Middle frontal gyrus (tissue), 1 donor: ENCODE results near the gene CASTOR1.

Source experiments
- DNase-seq: peaks from one replicate; pipeline ENCODE4 v3.0.0-alpha.2; 2015; ENCODE audit warnings: low spot score; ENCODE audit errors: extremely low spot score

Gene CASTOR1

DNA sequence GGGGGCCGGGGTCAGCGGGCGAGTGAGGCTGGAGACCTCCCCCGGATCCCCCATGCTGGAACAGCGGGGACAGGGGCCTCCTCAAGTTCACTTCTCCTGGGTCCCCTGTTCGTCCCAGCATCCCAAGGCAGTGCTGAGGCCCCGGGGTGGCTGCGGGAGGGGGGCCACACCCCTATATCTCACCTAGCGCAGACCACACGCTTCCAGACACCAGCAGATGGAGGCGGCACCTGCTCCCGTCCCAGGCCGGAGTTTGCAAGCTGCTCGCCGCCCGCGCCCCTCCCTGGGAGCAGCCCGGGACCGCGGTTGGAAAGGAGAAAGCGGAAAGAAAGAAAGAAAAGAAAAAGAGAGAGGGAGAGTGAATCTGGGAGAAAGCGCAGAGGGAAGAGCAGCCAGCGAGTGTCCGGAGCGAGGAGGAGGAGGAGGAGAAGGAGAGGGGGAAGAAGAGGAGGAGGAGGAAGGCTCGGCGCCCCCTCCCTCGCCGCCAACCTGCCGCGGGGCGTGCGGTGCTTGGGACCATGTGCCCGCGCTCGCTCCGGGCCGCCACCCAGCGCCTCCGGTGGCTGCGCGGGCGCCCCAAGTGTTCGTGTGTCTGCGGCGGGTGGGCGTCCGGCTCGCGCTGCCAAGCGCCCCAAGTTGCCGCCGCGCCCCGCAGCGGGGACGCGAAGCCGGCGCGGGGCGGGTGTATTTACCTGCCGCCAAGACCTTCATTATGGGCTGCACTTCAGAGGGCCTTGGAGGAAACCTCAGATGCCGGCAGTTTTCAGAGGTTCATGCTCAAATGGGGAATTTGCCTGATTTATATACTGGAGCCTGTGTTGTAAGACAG, 43.1 kb downstream of the CASTOR1 start, which contains the start of gene LIF:
Gene LIF, minus strand, starts transcription at position 775 of the 829 bp plus-strand sequence. Its CDS starts 64 bp downstream, at position 711.
- DNase-seq: no peak

DNA sequence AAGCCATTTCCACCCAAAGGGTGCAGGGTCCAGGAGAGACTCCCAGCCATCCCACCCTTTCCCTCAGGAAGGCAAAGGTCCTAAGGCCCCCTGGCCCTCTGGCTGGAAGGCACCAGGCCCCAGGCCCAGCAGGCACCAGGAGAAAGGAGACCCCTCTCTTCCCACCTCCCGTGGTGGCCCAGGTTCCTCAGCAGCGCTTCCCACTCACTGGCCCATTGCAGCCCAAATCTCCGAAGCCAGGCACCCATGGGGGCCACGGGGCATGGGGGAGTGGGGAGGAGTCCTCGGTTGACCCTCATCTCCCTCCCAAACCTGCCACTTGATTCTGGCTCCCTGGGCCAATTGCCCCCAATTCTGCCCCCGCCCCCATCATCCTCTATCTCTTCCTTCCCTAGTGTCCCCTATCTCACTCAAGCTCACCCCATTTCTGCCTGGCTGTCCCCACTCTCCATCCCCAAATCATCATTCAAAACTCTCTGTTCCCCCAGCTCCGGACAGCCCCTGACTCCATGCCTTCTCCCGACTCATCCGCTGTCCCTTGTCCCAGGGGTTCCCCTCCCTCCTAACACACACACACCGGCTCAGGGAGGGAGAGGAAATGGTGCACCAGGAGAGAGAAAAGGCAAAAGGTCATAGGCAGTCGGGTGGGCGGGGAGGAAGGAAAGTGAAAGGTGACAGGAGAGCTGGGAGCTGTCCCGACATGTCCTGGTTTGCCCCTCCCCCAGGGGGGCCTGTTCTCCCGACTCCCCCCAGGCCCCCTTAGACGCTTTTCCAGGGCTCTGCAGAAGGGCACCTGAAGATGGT, 43.9 kb downstream of the CASTOR1 start:
- no peak for DNase-seq

DNA sequence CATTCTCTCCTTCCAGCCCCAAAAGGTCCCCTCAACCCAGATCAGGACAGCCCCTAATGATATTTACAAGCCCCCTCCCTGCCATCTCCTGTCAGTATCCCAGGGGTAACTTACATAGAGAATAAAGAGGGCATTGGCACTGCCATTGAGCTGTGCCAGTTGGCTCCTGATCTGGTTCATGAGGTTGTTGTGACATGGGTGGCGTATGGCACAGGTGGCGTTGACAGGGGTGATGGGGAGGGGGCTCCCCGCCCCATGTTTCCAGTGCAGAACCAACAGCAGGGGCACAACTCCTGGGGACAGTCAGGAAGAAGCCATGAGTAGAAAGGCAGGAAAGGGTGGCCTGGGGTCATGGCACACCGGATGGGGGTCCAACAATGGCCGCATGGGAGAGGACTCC, 44.7 kb downstream of the CASTOR1 start:
- no peak for DNase-seq

DNA sequence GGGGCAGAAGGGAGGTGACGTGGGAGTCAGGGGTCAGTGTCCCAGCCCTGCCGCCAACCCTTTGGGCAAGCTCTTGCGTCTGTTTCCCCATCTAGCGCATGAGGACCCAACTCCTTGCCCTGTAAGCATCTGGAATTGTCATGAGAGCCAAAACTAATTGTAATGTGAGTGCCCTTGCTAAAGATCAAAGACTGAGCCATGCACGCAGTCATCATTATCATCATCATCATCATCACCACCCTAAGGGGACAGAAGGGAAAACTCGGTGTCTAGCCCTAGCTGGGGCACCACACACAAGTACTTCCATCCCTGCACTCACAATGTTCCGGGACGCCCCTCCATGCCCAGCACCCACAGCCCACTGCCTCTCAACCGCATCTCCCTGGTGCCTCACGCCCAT, 45.2 kb downstream of the CASTOR1 start:
- DNase-seq: no peak

DNA sequence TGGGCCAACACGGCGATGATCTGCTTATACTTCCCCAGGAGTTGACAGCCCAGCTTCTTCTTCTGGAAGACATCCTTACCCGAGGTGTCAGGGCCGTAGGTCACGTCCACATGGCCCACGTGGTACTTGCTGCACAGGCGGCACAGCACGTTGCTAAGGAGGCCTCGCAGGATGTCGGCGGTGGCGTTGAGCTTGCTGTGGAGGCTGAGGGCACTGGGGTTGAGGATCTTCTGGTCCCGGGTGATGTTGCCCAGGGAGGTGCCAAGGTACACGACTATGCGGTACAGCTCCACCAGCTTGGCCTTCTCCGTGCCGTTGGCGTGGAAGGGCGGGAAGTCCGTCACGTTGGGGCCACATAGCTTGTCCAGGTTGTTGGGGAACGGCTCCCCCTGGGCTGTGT, 45.6 kb downstream of the CASTOR1 start:
- no peak for DNase-seq

DNA sequence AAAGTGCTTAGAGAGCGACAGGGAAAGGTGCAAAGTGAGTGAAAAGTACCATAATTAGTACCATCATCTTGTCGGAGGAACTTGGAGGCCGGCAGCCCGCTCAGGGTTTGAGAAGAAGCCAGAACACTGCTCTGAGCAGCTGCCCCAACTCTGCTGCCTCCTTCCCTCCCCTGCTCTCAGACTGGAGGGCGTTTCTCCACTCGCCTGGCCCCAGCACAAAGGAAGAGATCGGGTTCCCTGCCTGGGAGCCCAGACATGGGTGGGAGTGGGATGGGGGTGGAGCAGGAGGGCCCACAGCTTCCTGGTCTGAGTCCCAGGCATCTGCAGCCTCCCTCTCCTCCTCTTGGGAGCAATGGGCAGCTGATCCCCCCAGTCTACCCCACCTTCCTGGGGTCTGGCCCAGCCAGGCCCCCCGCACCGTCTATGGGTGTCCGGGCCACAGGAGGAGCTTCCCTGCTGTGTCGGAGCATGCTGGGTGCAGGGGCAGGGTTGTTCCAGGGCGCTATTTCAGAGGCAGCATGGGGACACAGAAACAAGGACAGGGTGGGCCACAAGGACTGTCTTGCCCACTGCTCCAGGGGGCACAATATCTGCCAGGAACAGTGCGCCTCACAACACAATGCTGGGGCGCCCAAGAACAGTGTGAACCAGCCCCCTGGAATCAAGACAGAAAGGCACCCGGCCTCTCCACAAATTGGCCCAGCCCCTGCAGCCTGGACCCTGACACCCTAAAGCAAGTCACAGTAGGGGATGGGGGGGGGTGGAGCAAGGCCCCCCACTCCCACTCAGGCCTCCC, 47.5 kb downstream of the CASTOR1 start:
- no peak for DNase-seq

DNA sequence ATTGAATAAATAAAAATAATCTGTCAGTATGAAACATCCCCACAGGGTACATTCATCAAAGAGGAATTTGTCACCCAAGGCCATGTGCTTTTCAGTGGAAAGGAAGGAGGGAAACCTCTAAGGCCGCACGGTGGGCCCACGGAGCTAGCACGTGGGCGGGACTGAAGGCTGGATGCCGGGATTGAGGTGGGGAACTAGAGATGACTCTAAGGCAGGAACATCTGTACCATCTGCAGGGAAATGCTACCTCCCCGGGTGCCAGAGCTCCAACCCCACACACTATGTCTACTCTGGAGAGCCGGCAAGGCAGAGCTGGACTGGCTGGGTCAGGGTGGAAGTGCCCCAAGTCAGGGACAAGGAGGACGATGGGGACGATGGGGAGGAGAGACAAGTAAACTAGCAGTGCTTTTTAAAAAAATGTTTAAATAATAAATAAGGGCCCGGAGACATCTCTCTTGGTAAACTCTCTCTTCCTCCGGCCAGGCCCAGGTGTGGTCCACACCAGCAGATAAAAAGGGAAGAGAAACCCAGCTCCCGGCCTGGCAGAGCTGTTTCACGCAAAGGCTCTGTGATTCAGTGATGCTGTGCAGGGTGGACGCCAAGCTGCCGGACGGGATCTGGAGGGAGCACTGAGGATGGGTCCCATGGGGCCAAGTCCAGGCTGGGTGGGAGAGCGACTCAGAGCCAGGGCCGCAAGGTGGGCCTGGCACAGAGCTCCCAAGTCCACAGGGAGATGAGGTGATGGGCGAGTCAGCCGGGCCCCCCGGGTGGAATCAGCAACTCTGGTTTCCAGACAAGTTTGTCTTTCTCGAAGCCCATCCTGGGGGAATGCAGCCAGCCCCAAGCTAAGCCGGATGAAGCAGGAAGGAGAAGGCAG, 48.5 kb downstream of the CASTOR1 start:
- no peak for DNase-seq

DNA sequence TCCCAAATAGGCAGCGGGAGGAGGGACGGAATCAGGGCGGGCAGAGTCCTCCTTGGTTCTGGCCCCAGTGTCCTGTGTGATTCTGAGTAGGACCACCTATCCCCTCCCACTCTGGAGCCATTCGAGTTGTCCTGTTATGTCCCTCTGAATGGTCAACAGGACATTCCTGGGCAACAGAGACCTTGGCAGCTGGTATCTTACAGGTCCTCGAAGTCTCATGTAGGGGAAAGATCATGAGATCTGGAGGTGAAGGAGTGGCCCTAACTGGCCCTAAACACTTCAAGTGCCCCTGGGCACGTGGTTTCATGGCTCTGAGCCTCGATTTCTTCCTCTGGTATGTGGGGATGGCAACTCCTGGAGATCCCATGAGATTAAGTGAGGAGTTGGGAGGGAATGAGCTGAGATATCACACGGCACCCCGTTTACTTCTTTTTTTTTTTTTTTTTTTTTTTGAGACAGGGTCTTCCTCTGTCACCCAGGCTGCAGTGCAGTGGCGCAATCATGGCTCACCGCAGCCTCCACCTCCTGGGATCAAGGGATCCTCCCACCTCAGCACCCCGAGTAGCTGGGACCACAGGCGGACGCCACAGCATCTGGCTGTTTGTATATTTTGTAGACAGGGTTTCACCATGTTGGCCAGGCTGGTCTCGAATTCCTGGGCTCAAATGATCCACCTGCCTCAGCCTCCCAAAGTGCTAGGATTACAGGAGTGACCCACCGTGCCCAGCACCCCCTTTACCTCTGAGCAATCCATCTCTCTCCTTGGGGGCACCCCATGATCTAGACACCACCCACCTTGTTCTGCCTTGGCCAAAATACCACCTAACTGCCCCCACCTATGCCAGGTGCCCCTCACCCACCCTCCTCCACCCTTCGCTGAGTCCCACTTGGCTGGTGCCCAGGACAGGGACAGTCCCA, 49.6 kb downstream of the CASTOR1 start:
- no peak for DNase-seq

DNA sequence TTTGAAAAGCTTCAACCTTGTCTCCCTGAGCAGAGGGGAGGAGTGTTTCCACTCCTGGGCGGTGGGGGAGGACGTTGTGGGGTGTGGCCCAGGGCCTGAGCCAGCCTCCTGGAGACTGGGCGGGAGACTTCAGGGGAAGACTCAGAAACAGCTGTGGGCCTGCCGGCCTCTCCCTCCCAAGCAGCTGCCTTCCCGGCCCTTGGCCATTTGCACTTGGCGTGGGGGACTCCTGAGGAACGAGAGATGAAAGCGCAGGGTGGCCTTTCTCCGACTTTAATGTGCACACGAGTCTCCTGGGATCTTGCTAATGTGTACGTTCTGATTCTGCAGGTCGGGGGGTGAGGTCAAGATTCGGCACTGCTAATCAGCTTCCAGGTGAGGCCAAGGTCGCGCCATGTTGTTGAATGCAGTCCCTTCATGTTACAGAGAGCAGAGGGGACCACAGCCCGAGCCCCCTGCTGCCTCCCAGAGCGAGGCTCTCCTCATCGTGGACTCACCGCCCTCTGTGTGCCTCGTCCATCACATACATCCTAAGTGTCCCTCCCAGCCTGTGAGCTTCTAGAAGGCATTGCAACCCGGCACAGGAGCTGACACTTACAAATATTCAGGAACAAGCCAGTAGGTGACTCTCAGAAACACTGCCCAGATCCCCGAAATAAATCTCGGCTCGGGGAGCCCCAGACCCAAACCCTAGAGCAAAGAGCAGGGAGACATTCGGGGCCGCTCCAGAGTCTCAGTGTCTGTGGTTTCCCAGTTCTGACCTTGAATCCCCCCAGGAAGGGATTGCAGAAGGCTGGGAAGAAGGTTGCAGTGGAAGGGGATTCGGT, 50.4 kb downstream of the CASTOR1 start:
- no peak for DNase-seq

DNA sequence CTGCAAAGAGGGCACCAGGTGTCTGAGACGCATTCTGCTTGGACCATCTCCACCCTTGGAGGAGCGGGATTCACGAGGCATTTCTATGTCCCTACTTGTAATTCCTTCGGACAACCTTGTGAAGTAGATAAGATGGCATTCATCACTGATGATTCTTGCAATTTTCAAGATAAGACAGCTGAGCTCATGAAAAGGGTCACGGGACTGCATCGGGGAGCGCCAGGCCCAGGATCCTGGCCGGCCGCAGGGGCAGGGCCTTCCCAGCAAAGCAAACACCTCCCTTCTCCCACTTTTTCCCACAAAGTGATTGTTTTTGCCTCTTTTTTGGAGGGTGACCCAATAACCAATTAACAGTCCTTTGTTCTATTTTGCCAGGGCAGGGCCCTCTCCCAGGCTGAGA, 51.2 kb downstream of the CASTOR1 start:
- no peak for DNase-seq

DNA sequence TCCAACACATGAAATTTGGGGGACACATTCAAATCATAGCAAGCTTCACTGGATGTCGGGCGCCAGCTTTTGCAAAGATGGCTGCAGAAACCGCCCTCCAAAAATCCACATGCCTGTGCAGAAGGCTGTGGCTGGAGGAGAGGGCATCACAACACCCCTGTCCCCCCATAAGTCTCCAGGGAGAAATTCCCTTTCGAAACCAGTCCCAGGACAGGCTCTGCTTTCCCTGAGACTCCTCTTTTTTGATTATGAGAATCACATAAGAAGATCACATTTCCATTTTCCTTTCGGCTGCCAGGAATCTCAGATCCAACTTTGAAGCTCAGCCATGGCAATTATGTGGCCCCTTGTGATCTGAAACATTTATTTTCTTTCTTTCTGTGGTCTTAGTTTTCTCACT, 52.4 kb downstream of the CASTOR1 start:
- DNase-seq: no peak

DNA sequence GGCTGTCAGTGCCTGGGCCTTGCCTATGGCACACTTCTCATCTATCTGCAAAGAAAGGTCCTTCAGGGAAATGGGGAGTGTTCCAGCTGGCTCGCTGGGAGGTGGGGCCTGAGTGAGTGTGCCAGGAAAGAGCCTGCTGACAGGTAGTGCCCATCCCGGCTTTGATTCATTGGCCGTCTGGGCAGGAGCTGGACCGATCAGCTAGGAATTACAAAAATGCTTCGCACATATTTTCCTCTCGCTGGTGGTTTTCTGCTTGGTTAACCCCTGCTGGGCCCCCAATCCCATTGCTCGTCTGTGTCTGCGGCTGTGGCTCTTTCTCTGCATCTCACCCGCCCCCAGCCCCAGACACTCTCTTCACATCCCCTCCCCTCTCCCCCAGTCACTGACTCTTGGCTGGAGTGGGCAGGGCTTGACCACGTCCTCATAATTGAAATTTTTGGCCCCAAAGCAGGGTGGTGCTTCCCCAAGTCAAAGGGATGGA, 53.6 kb downstream of the CASTOR1 start:
- DNase-seq: no peak
